Ammon's horn (tissue), 1 donor: ENCODE results near the gene UBXN6.
A peak's percentile ranks its signal among the peaks of the same experiment; 100 is the strongest.

Source experiments
- DNase-seq: peaks from one replicate; pipeline ENCODE4 v3.0.0-alpha.2; 2016; ENCODE audit warnings: low spot score

Gene UBXN6

GRCh38 chr19:4409123-4409933 lies 48.3 kb downstream of the UBXN6 start:
- no peak for DNase-seq

GRCh38 chr19:4406626-4407025 lies 51.0 kb downstream of the UBXN6 start:
- DNase-seq: no peak

- no peak for DNase-seq
Measured at GRCh38 chr19:4405977-4406376, 51.6 kb downstream of the UBXN6 start.

- DNase-seq: no peak
Measured at GRCh38 chr19:4403005-4403761, 54.4 kb downstream of the UBXN6 start.

- DNase-seq: peak; percentile 100
Measured at GRCh38 chr19:4402171-4403004, 55.2 kb downstream of the UBXN6 start, which contains the start of gene CHAF1A. Gene CHAF1A (plus strand): TSS chr19:4402640. CDS start chr19:4402763, 123 bp downstream.

- no peak for DNase-seq
Measured at GRCh38 chr19:4401769-4402170, 55.8 kb downstream of the UBXN6 start.

GRCh38 chr19:4400135-4400936 lies 57.3 kb downstream of the UBXN6 start, which contains the start of gene SH3GL1:
Gene SH3GL1 (minus strand): TSS chr19:4400547. CDS start chr19:4400368, 179 bp downstream.
- peak; percentile 95 for DNase-seq

- no peak for DNase-seq
Measured at GRCh38 chr19:4399812-4400134, 57.8 kb downstream of the UBXN6 start.

GRCh38 chr19:4396949-4397783 lies 60.4 kb downstream of the UBXN6 start:
- DNase-seq: no peak
